K562 (cell line): ENCODE data around the gene DOCK6. TPM values are rescaled to one million over a fixed set of nuclear protein-coding genes. Genes with fewer than 3 reads are reported as not detected.

Experiments used
- BRF1 ChIP-seq: IDR thresholded peaks from 3 replicates; pipeline ENCODE4 v1.6.1; 2011; ENCODE audit warnings: borderline replicate concordance, mild to moderate bottlenecking; ENCODE audit not compliant: insufficient read length; ENCODE audit errors: extremely low read depth
- CC2D1A ChIP-seq: fragments of 450-650 bp; IDR thresholded peaks from 2 replicates; pipeline ENCODE4 v1.6.1; 2017; ENCODE audit warnings: mild to moderate bottlenecking
- L3MBTL2 ChIP-seq: fragments of 450-650 bp; IDR thresholded peaks from 2 replicates; pipeline ENCODE4 v1.6.1; 2016; ENCODE audit warnings: mild to moderate bottlenecking, moderate library complexity
- MAFG ChIP-seq: fragments of 450-650 bp; conservative IDR thresholded peaks from 2 replicates; pipeline ENCODE4 v1.6.1; 2016; ENCODE audit warnings: missing genetic modification characterization, missing compliant biosample characterization
- PRPF4 ChIP-seq: fragments of 200-400 bp; formaldehyde crosslinking; IDR thresholded peaks from one replicate; pipeline ENCODE4 v1.6.1; 2017; ENCODE audit warnings: low read length, low read depth, mild to moderate bottlenecking; ENCODE audit not compliant: insufficient read depth, poor library complexity, severe bottlenecking
- RBM17 ChIP-seq: fragments of 200-400 bp; formaldehyde crosslinking; IDR thresholded peaks from 2 replicates; pipeline ENCODE4 v1.6.1; 2017; ENCODE audit warnings: low read depth, mild to moderate bottlenecking, low read length, borderline replicate concordance
- ZNF384 ChIP-seq: IDR thresholded peaks from 2 replicates; pipeline ENCODE4 v1.6.1; 2012; ENCODE audit warnings: low read depth, low read length, improper control_type of control experiment
- ZNF764 ChIP-seq: fragments of 250-450 bp; sonication (Bioruptor Pico); IDR thresholded peaks from 2 replicates; pipeline ENCODE4 v1.4.0; 2020; ENCODE audit warnings: low read depth, mild to moderate bottlenecking, moderate library complexity
- polyA plus RNA-seq, 8 experiments: library from polyadenylated mRNA; depleted of rRNA in 4 of 8; stranded (reverse) in 5 of 8; unstranded in 3 of 8; fragments of >200 nt; fragmentation: Nextera tagmentation in 2 of 8; fragmentation: Illumina TruSeq in 1 of 8; extraction: Ambion mirVana in 2 of 8; extraction: Trizol in 1 of 8; gene quantifications; 2 replicates each; pipeline versions ENCODE4 v1.2.1 to v1.2.3, GENCODE V29; 2011 to 2014; ENCODE audit warnings: inconsistent platforms in 1 of 8, missing spikeins in 1 of 8
- total RNA-seq, 7 experiments: library from RNA; depleted of rRNA in 6 of 7; stranded (reverse); fragments of >200 nt in 6 of 7; fragmentation: Illumina TruSeq in 2 of 7; extraction: Trizol in 2 of 7; gene quantifications; 2 replicates each; pipeline versions ENCODE4 v1.2.1 to v1.2.3, GENCODE V29; 2011 to 2021; ENCODE audit warnings: low replicate concordance in 1 of 7
- TF ChIP-seq, protein P1 (sequence below): fragments of 450-650 bp; conservative IDR thresholded peaks from 2 replicates; pipeline ENCODE4 v1.6.1; 2016; ENCODE audit warnings: missing genetic modification characterization, low read depth, mild to moderate bottlenecking, missing compliant biosample characterization, moderate library complexity
- TF ChIP-seq, protein P2 (sequence below): sonication (generic); formaldehyde crosslinking; IDR thresholded peaks from 2 replicates; pipeline ENCODE4 v1.8.0; 2022; ENCODE audit warnings: mild to moderate bottlenecking, low read depth, missing genetic modification reagents
- TF ChIP-seq, protein P3 (sequence below): fragments of 450-650 bp; IDR thresholded peaks from 2 replicates; pipeline ENCODE4 v1.6.1; 2018; ENCODE audit not compliant: partially characterized antibody
- TF ChIP-seq, protein P4 (sequence below): fragments of 200-400 bp; formaldehyde crosslinking; IDR thresholded peaks from 2 replicates; pipeline ENCODE4 v1.6.1; 2017; ENCODE audit warnings: mild to moderate bottlenecking, low read depth, low read length, moderate library complexity
- TF ChIP-seq, protein P5 (sequence below): fragments of 200-800 bp; sonication (Bioruptor generic); IDR thresholded peaks from 2 replicates; pipeline ENCODE4 v1.6.1; 2017; ENCODE audit warnings: missing genetic modification characterization, missing compliant biosample characterization
- TF ChIP-seq, protein P6 (sequence below): IDR thresholded peaks from 2 replicates; pipeline ENCODE4 v1.6.1; 2016; ENCODE audit warnings: missing genetic modification characterization, missing compliant biosample characterization

The DOCK6 gene
- total and polyA plus RNA-seq, 9 of the 15 experiments (the other 6 are each of a cell fraction or from before 2014, with no cell fraction given) = 0.35 to 19.3 (median 3.8) TPM

DNA sequence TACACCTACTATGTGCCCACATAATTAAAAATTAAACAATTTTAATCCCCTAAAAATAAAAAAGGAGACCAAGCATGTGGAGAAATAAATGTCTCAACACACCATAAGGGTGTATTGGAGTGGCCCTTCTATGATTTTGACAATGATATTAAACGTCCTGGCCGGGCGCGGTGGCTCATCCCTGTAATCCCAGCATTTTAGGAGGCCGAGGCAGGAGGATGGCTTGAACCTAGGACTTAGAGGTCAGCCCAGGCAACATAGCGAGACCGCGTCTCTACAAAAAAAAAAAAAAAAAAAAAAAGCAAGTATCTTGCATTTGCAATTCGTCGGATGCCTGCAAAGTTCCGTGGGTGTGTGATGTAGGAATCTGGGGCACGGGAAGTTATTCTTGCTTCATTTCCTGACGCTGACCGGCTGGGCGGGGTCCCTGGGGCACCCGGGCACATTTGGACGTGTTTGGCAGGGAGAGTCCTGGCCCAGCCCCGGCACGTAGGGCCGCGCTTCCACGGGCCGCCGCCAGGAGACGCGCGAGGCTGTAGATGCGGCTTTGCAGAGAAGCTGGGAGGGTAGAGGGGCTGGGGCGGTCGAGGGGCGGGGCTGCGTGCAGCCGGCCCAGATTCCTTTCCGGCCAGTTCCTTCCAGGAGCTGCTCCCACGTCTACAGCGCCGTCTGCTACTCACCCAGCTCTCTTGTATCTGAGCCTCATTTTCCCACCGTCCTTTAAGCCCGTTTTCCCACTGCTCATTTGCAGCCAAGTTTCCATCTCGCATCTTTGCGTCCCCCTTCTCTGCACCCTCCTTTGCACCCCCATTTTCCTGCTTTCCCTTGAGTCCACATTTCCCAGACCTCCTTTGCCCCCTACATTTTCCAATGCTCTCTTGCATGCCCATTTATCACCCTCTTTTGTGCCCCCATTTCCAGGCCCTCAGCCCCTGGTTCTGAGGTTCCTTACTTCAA lies 31.4 kb upstream of the DOCK6 start (continued):
- TF ChIP-seq, protein P1, sequence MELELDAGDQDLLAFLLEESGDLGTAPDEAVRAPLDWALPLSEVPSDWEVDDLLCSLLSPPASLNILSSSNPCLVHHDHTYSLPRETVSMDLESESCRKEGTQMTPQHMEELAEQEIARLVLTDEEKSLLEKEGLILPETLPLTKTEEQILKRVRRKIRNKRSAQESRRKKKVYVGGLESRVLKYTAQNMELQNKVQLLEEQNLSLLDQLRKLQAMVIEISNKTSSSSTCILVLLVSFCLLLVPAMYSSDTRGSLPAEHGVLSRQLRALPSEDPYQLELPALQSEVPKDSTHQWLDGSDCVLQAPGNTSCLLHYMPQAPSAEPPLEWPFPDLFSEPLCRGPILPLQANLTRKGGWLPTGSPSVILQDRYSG = no peak
- TF ChIP-seq MAFG (tag) = no peak
- TF ChIP-seq, protein P2, sequence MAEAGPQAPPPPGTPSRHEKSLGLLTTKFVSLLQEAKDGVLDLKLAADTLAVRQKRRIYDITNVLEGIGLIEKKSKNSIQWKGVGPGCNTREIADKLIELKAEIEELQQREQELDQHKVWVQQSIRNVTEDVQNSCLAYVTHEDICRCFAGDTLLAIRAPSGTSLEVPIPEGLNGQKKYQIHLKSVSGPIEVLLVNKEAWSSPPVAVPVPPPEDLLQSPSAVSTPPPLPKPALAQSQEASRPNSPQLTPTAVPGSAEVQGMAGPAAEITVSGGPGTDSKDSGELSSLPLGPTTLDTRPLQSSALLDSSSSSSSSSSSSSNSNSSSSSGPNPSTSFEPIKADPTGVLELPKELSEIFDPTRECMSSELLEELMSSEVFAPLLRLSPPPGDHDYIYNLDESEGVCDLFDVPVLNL (CRISPR knock-in tag) = no peak
- TF ChIP-seq PRPF4 = no peak
- TF ChIP-seq ZNF764 (CRISPR knock-in tag) = no peak
- 0 out of 2 replicates have a peak, but pooled peaks have one; percentile 13 for TF ChIP-seq L3MBTL2
- TF ChIP-seq, protein P3, sequence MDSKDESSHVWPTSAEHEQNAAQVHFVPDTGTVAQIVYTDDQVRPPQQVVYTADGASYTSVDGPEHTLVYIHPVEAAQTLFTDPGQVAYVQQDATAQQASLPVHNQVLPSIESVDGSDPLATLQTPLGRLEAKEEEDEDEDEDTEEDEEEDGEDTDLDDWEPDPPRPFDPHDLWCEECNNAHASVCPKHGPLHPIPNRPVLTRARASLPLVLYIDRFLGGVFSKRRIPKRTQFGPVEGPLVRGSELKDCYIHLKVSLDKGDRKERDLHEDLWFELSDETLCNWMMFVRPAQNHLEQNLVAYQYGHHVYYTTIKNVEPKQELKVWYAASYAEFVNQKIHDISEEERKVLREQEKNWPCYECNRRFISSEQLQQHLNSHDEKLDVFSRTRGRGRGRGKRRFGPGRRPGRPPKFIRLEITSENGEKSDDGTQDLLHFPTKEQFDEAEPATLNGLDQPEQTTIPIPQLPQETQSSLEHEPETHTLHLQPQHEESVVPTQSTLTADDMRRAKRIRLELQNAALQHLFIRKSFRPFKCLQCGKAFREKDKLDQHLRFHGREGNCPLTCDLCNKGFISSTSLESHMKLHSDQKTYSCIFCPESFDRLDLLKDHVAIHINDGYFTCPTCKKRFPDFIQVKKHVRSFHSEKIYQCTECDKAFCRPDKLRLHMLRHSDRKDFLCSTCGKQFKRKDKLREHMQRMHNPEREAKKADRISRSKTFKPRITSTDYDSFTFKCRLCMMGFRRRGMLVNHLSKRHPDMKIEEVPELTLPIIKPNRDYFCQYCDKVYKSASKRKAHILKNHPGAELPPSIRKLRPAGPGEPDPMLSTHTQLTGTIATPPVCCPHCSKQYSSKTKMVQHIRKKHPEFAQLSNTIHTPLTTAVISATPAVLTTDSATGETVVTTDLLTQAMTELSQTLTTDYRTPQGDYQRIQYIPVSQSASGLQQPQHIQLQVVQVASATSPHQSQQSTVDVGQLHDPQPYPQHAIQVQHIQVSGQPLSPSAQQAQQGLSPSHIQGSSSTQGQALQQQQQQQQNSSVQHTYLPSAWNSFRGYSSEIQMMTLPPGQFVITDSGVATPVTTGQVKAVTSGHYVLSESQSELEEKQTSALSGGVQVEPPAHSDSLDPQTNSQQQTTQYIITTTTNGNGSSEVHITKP = no peak
- TF ChIP-seq CC2D1A = 0 out of 2 replicates have a peak, but pooled peaks have one; percentile 43
- TF ChIP-seq, protein P4, sequence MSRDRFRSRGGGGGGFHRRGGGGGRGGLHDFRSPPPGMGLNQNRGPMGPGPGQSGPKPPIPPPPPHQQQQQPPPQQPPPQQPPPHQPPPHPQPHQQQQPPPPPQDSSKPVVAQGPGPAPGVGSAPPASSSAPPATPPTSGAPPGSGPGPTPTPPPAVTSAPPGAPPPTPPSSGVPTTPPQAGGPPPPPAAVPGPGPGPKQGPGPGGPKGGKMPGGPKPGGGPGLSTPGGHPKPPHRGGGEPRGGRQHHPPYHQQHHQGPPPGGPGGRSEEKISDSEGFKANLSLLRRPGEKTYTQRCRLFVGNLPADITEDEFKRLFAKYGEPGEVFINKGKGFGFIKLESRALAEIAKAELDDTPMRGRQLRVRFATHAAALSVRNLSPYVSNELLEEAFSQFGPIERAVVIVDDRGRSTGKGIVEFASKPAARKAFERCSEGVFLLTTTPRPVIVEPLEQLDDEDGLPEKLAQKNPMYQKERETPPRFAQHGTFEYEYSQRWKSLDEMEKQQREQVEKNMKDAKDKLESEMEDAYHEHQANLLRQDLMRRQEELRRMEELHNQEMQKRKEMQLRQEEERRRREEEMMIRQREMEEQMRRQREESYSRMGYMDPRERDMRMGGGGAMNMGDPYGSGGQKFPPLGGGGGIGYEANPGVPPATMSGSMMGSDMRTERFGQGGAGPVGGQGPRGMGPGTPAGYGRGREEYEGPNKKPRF = no peak
- TF ChIP-seq, protein P5, sequence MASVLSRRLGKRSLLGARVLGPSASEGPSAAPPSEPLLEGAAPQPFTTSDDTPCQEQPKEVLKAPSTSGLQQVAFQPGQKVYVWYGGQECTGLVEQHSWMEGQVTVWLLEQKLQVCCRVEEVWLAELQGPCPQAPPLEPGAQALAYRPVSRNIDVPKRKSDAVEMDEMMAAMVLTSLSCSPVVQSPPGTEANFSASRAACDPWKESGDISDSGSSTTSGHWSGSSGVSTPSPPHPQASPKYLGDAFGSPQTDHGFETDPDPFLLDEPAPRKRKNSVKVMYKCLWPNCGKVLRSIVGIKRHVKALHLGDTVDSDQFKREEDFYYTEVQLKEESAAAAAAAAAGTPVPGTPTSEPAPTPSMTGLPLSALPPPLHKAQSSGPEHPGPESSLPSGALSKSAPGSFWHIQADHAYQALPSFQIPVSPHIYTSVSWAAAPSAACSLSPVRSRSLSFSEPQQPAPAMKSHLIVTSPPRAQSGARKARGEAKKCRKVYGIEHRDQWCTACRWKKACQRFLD (CRISPR knock-in tag) = no peak
- TF ChIP-seq RBM17 = no peak
- TF ChIP-seq ZNF384 = peak; percentile 67
- TF ChIP-seq, protein P6, sequence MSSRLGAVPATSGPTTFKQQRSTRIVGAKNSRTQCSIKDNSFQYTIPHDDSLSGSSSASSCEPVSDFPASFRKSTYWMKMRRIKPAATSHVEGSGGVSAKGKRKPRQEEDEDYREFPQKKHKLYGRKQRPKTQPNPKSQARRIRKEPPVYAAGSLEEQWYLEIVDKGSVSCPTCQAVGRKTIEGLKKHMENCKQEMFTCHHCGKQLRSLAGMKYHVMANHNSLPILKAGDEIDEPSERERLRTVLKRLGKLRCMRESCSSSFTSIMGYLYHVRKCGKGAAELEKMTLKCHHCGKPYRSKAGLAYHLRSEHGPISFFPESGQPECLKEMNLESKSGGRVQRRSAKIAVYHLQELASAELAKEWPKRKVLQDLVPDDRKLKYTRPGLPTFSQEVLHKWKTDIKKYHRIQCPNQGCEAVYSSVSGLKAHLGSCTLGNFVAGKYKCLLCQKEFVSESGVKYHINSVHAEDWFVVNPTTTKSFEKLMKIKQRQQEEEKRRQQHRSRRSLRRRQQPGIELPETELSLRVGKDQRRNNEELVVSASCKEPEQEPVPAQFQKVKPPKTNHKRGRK (tag) = no peak
- no peak for TF ChIP-seq BRF1
